ENCODE data around the gene NLRC5.
"Not testable (repeated sequence)": the region's sequence is repeated elsewhere in the genome, so short reads cannot be mapped to it uniquely, and the experiment has no call there.

Gene NLRC5

GRCh38 chr16:57054338-57054737, 65.0 kb downstream of the NLRC5 start:
- no peak for DNase-seq

- DNase-seq: no peak
These were observed 65.4 kb downstream of the NLRC5 start for GRCh38 chr16:57054771-57055170.

- DNase-seq: no peak
These were observed 66.3 kb downstream of the NLRC5 start for GRCh38 chr16:57055671-57056070.

- DNase-seq: no peak
These were observed 69.0 kb downstream of the NLRC5 start for GRCh38 chr16:57058291-57058861.

- no peak for DNase-seq
These were observed 71.1 kb downstream of the NLRC5 start for GRCh38 chr16:57060323-57061083.

GRCh38 chr16:57061084-57061905, 71.9 kb downstream of the NLRC5 start:
- DNase-seq: peak; percentile 59

GRCh38 chr16:57062329-57062728, 73.0 kb downstream of the NLRC5 start:
- DNase-seq: no peak

- not testable (repeated sequence) for DNase-seq
These were observed 73.8 kb downstream of the NLRC5 start for GRCh38 chr16:57063189-57063588.

GRCh38 chr16:57064995-57065394, 75.6 kb downstream of the NLRC5 start:
- no peak for DNase-seq

GRCh38 chr16:57066625-57067024, 77.3 kb downstream of the NLRC5 start:
- DNase-seq: no peak

- no peak for DNase-seq
These were observed 78.0 kb downstream of the NLRC5 start for GRCh38 chr16:57067347-57067746.

- no peak for DNase-seq
These were observed 79.7 kb downstream of the NLRC5 start for GRCh38 chr16:57069053-57069452.

GRCh38 chr16:57069635-57070370, 80.4 kb downstream of the NLRC5 start:
- no peak for DNase-seq

- no peak for DNase-seq
These were observed 81.1 kb downstream of the NLRC5 start for GRCh38 chr16:57070424-57070823.

- DNase-seq: not testable (repeated sequence)
These were observed 81.8 kb downstream of the NLRC5 start for GRCh38 chr16:57071081-57071732.

- peak; percentile 43 for DNase-seq
These were observed 82.7 kb downstream of the NLRC5 start for GRCh38 chr16:57071831-57072582.

- DNase-seq: no peak
These were observed 83.4 kb downstream of the NLRC5 start for GRCh38 chr16:57072616-57073275.

GRCh38 chr16:57077714-57078113, 88.4 kb downstream of the NLRC5 start:
- DNase-seq: no peak

GRCh38 chr16:57081744-57082143, 92.4 kb downstream of the NLRC5 start:
- DNase-seq: no peak

GRCh38 chr16:57082664-57083063, 93.3 kb downstream of the NLRC5 start:
- no peak for DNase-seq

- no peak for DNase-seq
These were observed 94.2 kb downstream of the NLRC5 start for GRCh38 chr16:57083485-57084126.
